Measurements from ENCODE around the gene SPACA4.

- no peak for TF ChIP-seq REST (IDR thresholded peaks at IDR 0.05; ENCODE audit: insufficient read depth in 1 of 2, low read depth in 2 of 2, low read length in 1 of 2)
- no peak for TF ChIP-seq CTCF (IDR thresholded peaks at IDR 0.05)
- peak; percentile 21; the same call in 1 of the 2 replicates for TF ChIP-seq TCF7L2 (IDR thresholded peaks at IDR 0.05; ENCODE audit: low read depth, low read length)
- no peak for TF ChIP-seq SIN3A (IDR thresholded peaks at IDR 0.05; ENCODE audit: borderline replicate concordance, insufficient read depth, low read depth, low read length)
Observed at GRCh38 chr19:48637948-48638830, 31.6 kb downstream of the SPACA4 start.
